GM23338 (cell line): ENCODE measurements around the gene DPH1. TPM values are rescaled to one million over a fixed set of nuclear protein-coding genes. Genes with fewer than 3 reads are reported as not detected.

Experiments
- ATAC-seq: fragments of 200-7000 bp; cut with Tn5 transposase; 3 replicates; pipeline ENCODE4 v1.9.1; 2020
- DNase-seq: peaks from one replicate; pipeline ENCODE4 v3.0.0-alpha.2; 2015; ENCODE audit warnings: low spot score
- H2AFZ ChIP-seq: fragments of 200-600 bp; sonication (generic); 2 replicates; pipeline ENCODE4 v1.8.0; 2016; ENCODE audit warnings: antibody characterized with exemption, mild to moderate bottlenecking, moderate library complexity
- H3F3A ChIP-seq: fragments of 200-600 bp; sonication (generic); replicated peaks from 2 replicates; pipeline ENCODE4 v1.8.0; 2017; ENCODE audit warnings: antibody characterized with exemption, mixed run types, low read depth
- H3K27ac ChIP-seq: fragments of 200-600 bp; sonication (generic); 2 replicates; pipeline ENCODE4 v1.6.1; 2016; ENCODE audit warnings: low read depth
- H3K27me3 ChIP-seq: fragments of 200-600 bp; sonication (generic); 2 replicates; pipeline ENCODE4 v1.8.0; 2016; ENCODE audit warnings: mild to moderate bottlenecking, mixed run types, moderate library complexity; ENCODE audit not compliant: insufficient read depth
- H3K36me3 ChIP-seq: fragments of 200-600 bp; sonication (generic); 2 replicates; pipeline ENCODE4 v1.8.0; 2016; ENCODE audit warnings: mild to moderate bottlenecking; ENCODE audit not compliant: insufficient read depth
- H3K4me1 ChIP-seq: fragments of 200-600 bp; sonication (generic); 2 replicates; pipeline ENCODE4 v1.8.0; 2016; ENCODE audit warnings: mild to moderate bottlenecking, moderate library complexity; ENCODE audit not compliant: insufficient read depth
- H3K4me2 ChIP-seq: fragments of 200-600 bp; sonication (generic); 2 replicates; pipeline ENCODE4 v1.7.1; 2017; ENCODE audit warnings: mixed run types
- H3K4me3 ChIP-seq: fragments of 200-600 bp; sonication (generic); 2 replicates; pipeline ENCODE4 v1.6.1; 2016; ENCODE audit warnings: mixed run types
- H3K79me2 ChIP-seq: fragments of 200-600 bp; sonication (generic); replicated peaks from 2 replicates; pipeline ENCODE4 v1.8.0; 2017; ENCODE audit warnings: mild to moderate bottlenecking; ENCODE audit not compliant: insufficient read depth
- H3K9me2 ChIP-seq: fragments of 200-600 bp; sonication (generic); 2 replicates; pipeline ENCODE4 v1.8.0; 2017; ENCODE audit not compliant: insufficient read depth
- H4K20me1 ChIP-seq: fragments of 200-600 bp; sonication (generic); replicated peaks from 2 replicates; pipeline ENCODE4 v1.8.0; 2017; ENCODE audit warnings: mild to moderate bottlenecking; ENCODE audit not compliant: insufficient read depth
- H3K27ac Mint-ChIP-seq: 2 replicates; pipeline ENCODE4 v1.8.0; 2020; ENCODE audit warnings: inconsistent platforms, mild to moderate bottlenecking, moderate library complexity, mixed read lengths
- H3K27me3 Mint-ChIP-seq: 3 replicates; pipeline ENCODE4 v1.8.0; 2022; ENCODE audit warnings: low read depth, mild to moderate bottlenecking, moderate library complexity, mixed read lengths, inconsistent platforms; ENCODE audit not compliant: insufficient read depth, poor library complexity
- H3K36me3 Mint-ChIP-seq: 3 replicates; pipeline ENCODE4 v1.8.0; 2021; ENCODE audit warnings: low read depth, mild to moderate bottlenecking, inconsistent platforms, moderate library complexity, mixed read lengths
- H3K4me1 Mint-ChIP-seq: 3 replicates; pipeline ENCODE4 v1.8.0; 2020; ENCODE audit warnings: mild to moderate bottlenecking, inconsistent platforms, mixed read lengths
- H3K4me3 Mint-ChIP-seq: 3 replicates; pipeline ENCODE4 v1.8.0; 2021; ENCODE audit warnings: moderate library complexity, mild to moderate bottlenecking, inconsistent platforms, mixed read lengths
- H3K9me3 Mint-ChIP-seq: 3 replicates; pipeline ENCODE4 v1.8.0; 2020; ENCODE audit warnings: moderate library complexity, mild to moderate bottlenecking, inconsistent platforms, mixed read lengths
- CREB1 ChIP-seq: fragments of 250-450 bp; sonication (Bioruptor Pico); IDR thresholded peaks from 2 replicates; pipeline ENCODE4 v1.5.0; 2020; ENCODE audit warnings: low read depth, mild to moderate bottlenecking, moderate library complexity
- EZH2phosphoT487 ChIP-seq: fragments of 200-600 bp; sonication (generic); IDR thresholded peaks from one replicate; pipeline ENCODE4 v1.8.1; 2018; ENCODE audit warnings: antibody characterized with exemption; ENCODE audit not compliant: unreplicated experiment
- JUNB ChIP-seq: IDR thresholded peaks from one replicate; pipeline ENCODE4 v1.6.1; 2016; ENCODE audit warnings: antibody characterized with exemption; ENCODE audit not compliant: unreplicated experiment
- NANOG ChIP-seq: IDR thresholded peaks from 2 replicates; pipeline ENCODE4 v1.6.1; 2016; ENCODE audit warnings: antibody characterized with exemption, borderline replicate concordance
- POLR2AphosphoS5 ChIP-seq: IDR thresholded peaks from 2 replicates; pipeline ENCODE4 v1.6.1; 2016; ENCODE audit warnings: antibody characterized with exemption, low read depth
- STAT1 ChIP-seq: IDR thresholded peaks from one replicate; pipeline ENCODE4 v1.6.1; 2016; ENCODE audit warnings: antibody characterized with exemption; ENCODE audit not compliant: unreplicated experiment
- ZNF114 ChIP-seq: fragments of 250-450 bp; sonication (Bioruptor Pico); IDR thresholded peaks from 2 replicates; pipeline ENCODE4 v1.5.0; 2020; ENCODE audit warnings: mild to moderate bottlenecking, moderate library complexity
- ZNF331 ChIP-seq: fragments of 250-450 bp; sonication (Bioruptor Pico); IDR thresholded peaks from 2 replicates; pipeline ENCODE4 v1.5.0; 2020; ENCODE audit warnings: low read depth, mild to moderate bottlenecking, moderate library complexity
- polyA plus RNA-seq: library from polyadenylated mRNA; unstranded; fragments of >200 nt; fragmentation: Nextera tagmentation; extraction: Ambion mirVana; gene quantifications from 2 replicates; pipeline ENCODE4 v1.2.1, GENCODE V29; 2016
- total RNA-seq: library from RNA; depleted of rRNA; stranded (reverse); fragments of >200 nt; shearing (Covaris generic); gene quantifications from 2 replicates; pipeline ENCODE4 v1.2.3, GENCODE V29; 2014
- TF ChIP-seq, protein P1 (sequence below), 2 experiments: fragments of 200-600 bp in 1 of 2; sonication (generic) in 1 of 2; conservative IDR thresholded peaks; 2 replicates each; pipeline versions ENCODE4 v1.5.1 to v1.6.1; 2016 to 2017; ENCODE audit warnings: antibody characterized with exemption in 2 of 2, low read depth in 2 of 2, mild to moderate bottlenecking in 2 of 2, moderate library complexity in 1 of 2
- TF ChIP-seq, protein P2 (sequence below): IDR thresholded peaks from one replicate; pipeline ENCODE4 v1.6.1; 2018; ENCODE audit warnings: antibody characterized with exemption; ENCODE audit not compliant: unreplicated experiment
- TF ChIP-seq, protein P3 (sequence below): fragments of 250-450 bp; sonication (Bioruptor Pico); IDR thresholded peaks from 2 replicates; pipeline ENCODE4 v1.5.0; 2020; ENCODE audit warnings: mild to moderate bottlenecking, moderate library complexity

Gene DPH1
- total and polyA plus RNA-seq, 2 experiments from 2014 or later, result 11.8 to 28.2 TPM

DNA sequence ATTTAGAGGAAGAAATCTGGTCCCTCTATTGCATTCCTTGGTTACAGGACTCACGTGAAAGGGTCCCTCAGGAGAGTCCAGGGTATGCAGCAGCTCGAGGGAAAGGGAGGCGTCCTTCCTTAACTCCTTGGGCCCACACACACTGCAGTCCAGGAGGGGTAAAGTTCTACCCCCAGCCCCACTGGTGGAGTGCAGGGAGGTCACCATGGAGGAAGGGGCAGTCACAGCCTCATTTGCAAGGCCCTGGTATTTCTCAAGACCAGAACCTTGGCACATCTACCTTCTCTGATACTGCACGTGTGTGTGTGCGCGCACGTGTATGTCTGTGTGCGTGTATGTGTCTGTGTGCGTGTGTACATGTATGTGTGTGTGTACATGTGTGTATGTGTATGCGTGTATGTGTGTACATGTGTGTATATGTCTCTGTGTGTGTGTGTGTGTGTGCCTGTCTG, 36.0 kb downstream of the DPH1 start:
- no peaks in the 10 kb centered on the region for H3K9me2 ChIP-seq
- no peak overlapping the region for H3K4me2 ChIP-seq
- H3K27me3 ChIP-seq, result 0 out of 2 replicates have a peak, but pooled peaks cover under 1% of the 10 kb centered on the region
- Mint-ChIP-seq H3K4me3 (no peak overlapping the region), H3K9me3 (no peaks in the 10 kb centered on the region), H3K27me3 (peaks cover 30% of the 10 kb centered on the region), H3K27ac (no peak overlapping the region), H3K36me3 (peaks cover 10% of the 10 kb centered on the region), H3K4me1 (peaks cover 51% of the 10 kb centered on the region)
- H3F3A ChIP-seq, result peaks cover 7% of the 10 kb centered on the region; the same call in 1 of the 2 replicates
- H2AFZ ChIP-seq, result no peak overlapping the region
- peaks cover 29% of the 10 kb centered on the region for H3K4me1 ChIP-seq
- DNase-seq, result no peak
- no peak for ATAC-seq
- H3K27ac ChIP-seq, result no peak overlapping the region
- H4K20me1 ChIP-seq, result no peaks in the 10 kb centered on the region; the same call in none of the 2 replicates
- TF ChIP-seq JUNB (no peak), NANOG (no peak), STAT1 (no peak), CREB1 (no peak)
- TF ChIP-seq, protein P1, sequence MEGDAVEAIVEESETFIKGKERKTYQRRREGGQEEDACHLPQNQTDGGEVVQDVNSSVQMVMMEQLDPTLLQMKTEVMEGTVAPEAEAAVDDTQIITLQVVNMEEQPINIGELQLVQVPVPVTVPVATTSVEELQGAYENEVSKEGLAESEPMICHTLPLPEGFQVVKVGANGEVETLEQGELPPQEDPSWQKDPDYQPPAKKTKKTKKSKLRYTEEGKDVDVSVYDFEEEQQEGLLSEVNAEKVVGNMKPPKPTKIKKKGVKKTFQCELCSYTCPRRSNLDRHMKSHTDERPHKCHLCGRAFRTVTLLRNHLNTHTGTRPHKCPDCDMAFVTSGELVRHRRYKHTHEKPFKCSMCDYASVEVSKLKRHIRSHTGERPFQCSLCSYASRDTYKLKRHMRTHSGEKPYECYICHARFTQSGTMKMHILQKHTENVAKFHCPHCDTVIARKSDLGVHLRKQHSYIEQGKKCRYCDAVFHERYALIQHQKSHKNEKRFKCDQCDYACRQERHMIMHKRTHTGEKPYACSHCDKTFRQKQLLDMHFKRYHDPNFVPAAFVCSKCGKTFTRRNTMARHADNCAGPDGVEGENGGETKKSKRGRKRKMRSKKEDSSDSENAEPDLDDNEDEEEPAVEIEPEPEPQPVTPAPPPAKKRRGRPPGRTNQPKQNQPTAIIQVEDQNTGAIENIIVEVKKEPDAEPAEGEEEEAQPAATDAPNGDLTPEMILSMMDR (conservative IDR thresholded peaks at IDR 0.05; ENCODE audit: low read depth in 2 of 2), result no peak
- H3K36me3 ChIP-seq, result no peaks in the 10 kb centered on the region
- no peaks in the 10 kb centered on the region for H3K79me2 ChIP-seq
- H3K4me3 ChIP-seq, result no peak overlapping the region

DNA sequence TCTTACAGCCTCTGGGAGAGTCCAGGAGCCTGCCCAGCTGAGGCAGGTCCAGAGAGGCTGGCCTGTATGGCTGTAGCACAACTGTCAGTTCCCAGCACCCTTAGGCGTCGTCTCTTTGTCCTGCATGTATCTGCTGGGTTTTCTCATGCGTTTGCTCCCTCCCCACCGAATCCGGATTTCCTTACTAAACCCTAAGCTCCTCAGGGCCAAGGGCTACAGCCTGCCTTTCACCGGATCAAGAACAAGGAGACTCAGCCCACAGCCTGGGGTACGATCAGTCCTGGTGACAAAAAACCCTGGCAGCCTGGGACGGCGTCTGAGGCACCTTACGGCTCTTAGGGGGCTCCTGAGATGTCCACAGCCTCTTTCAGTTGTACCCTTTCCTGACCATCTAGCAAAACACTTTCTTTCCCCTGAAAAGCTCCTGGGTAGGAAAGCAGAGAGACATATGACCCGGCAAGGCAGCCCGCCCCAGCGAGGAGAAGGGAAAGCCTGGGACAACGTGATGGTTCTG, 37.2 kb downstream of the DPH1 start:
- no peaks in the 10 kb centered on the region for H3K9me3 Mint-ChIP-seq
- H3K36me3 Mint-ChIP-seq, result peaks cover 10% of the 10 kb centered on the region
- H2AFZ ChIP-seq, result no peak overlapping the region
- no peak overlapping the region for H3K4me3 ChIP-seq
- H3K4me1 Mint-ChIP-seq, result peaks cover 55% of the 10 kb centered on the region
- H3K27ac ChIP-seq, result peak overlapping the region; percentile 19; the same call in 1 of the 2 replicates
- no peak overlapping the region for H3K4me3 Mint-ChIP-seq
- H3K4me1 ChIP-seq, result peaks cover 28% of the 10 kb centered on the region
- no peaks in the 10 kb centered on the region; the same call in none of the 2 replicates for H4K20me1 ChIP-seq
- H3K27me3 Mint-ChIP-seq, result peaks cover 31% of the 10 kb centered on the region
- H3K4me2 ChIP-seq, result no peak overlapping the region
- peaks cover 5% of the 10 kb centered on the region; the same call in 1 of the 2 replicates for H3F3A ChIP-seq
- DNase-seq (no peak), ATAC-seq (no peak)
- no peaks in the 10 kb centered on the region for H3K36me3 ChIP-seq
- H3K9me2 ChIP-seq, result no peaks in the 10 kb centered on the region
- H3K79me2 ChIP-seq, result no peaks in the 10 kb centered on the region
- H3K27ac Mint-ChIP-seq, result no peak overlapping the region
- H3K27me3 ChIP-seq, result no peaks in the 10 kb centered on the region
- TF ChIP-seq, protein P2, sequence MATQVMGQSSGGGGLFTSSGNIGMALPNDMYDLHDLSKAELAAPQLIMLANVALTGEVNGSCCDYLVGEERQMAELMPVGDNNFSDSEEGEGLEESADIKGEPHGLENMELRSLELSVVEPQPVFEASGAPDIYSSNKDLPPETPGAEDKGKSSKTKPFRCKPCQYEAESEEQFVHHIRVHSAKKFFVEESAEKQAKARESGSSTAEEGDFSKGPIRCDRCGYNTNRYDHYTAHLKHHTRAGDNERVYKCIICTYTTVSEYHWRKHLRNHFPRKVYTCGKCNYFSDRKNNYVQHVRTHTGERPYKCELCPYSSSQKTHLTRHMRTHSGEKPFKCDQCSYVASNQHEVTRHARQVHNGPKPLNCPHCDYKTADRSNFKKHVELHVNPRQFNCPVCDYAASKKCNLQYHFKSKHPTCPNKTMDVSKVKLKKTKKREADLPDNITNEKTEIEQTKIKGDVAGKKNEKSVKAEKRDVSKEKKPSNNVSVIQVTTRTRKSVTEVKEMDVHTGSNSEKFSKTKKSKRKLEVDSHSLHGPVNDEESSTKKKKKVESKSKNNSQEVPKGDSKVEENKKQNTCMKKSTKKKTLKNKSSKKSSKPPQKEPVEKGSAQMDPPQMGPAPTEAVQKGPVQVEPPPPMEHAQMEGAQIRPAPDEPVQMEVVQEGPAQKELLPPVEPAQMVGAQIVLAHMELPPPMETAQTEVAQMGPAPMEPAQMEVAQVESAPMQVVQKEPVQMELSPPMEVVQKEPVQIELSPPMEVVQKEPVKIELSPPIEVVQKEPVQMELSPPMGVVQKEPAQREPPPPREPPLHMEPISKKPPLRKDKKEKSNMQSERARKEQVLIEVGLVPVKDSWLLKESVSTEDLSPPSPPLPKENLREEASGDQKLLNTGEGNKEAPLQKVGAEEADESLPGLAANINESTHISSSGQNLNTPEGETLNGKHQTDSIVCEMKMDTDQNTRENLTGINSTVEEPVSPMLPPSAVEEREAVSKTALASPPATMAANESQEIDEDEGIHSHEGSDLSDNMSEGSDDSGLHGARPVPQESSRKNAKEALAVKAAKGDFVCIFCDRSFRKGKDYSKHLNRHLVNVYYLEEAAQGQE, result no peak
- TF ChIP-seq STAT1 (no peak), ZNF331 (CRISPR knock-in tag) (no peak), EZH2phosphoT487 (no peak), ZNF114 (CRISPR knock-in tag) (no peak), CREB1 (no peak), POLR2AphosphoS5 (no peak)
- TF ChIP-seq, protein P3, sequence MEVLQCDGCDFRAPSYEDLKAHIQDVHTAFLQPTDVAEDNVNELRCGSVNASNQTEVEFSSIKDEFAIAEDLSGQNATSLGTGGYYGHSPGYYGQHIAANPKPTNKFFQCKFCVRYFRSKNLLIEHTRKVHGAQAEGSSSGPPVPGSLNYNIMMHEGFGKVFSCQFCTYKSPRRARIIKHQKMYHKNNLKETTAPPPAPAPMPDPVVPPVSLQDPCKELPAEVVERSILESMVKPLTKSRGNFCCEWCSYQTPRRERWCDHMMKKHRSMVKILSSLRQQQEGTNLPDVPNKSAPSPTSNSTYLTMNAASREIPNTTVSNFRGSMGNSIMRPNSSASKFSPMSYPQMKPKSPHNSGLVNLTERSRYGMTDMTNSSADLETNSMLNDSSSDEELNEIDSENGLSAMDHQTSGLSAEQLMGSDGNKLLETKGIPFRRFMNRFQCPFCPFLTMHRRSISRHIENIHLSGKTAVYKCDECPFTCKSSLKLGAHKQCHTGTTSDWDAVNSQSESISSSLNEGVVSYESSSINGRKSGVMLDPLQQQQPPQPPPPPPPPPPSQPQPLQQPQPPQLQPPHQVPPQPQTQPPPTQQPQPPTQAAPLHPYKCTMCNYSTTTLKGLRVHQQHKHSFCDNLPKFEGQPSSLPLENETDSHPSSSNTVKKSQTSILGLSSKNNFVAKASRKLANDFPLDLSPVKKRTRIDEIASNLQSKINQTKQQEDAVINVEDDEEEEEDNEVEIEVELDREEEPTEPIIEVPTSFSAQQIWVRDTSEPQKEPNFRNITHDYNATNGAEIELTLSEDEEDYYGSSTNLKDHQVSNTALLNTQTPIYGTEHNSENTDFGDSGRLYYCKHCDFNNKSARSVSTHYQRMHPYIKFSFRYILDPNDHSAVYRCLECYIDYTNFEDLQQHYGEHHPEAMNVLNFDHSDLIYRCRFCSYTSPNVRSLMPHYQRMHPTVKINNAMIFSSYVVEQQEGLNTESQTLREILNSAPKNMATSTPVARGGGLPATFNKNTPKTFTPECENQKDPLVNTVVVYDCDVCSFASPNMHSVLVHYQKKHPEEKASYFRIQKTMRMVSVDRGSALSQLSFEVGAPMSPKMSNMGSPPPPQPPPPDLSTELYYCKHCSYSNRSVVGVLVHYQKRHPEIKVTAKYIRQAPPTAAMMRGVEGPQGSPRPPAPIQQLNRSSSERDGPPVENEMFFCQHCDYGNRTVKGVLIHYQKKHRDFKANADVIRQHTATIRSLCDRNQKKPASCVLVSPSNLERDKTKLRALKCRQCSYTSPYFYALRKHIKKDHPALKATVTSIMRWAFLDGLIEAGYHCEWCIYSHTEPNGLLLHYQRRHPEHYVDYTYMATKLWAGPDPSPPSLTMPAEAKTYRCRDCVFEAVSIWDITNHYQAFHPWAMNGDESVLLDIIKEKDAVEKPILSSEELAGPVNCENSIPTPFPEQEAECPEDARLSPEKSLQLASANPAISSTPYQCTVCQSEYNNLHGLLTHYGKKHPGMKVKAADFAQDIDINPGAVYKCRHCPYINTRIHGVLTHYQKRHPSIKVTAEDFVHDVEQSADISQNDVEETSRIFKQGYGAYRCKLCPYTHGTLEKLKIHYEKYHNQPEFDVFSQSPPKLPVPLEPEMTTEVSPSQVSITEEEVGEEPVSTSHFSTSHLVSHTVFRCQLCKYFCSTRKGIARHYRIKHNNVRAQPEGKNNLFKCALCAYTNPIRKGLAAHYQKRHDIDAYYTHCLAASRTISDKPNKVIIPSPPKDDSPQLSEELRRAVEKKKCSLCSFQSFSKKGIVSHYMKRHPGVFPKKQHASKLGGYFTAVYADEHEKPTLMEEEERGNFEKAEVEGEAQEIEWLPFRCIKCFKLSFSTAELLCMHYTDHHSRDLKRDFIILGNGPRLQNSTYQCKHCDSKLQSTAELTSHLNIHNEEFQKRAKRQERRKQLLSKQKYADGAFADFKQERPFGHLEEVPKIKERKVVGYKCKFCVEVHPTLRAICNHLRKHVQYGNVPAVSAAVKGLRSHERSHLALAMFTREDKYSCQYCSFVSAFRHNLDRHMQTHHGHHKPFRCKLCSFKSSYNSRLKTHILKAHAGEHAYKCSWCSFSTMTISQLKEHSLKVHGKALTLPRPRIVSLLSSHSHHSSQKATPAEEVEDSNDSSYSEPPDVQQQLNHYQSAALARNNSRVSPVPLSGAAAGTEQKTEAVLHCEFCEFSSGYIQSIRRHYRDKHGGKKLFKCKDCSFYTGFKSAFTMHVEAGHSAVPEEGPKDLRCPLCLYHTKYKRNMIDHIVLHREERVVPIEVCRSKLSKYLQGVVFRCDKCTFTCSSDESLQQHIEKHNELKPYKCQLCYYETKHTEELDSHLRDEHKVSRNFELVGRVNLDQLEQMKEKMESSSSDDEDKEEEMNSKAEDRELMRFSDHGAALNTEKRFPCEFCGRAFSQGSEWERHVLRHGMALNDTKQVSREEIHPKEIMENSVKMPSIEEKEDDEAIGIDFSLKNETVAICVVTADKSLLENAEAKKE (CRISPR knock-in tag), result no peak
